Measurements from ENCODE around the gene NRIP1.

Gene NRIP1

GRCh38 chr21:14913638-14914037 lies 151.2 kb downstream of the NRIP1 start:
- no peak for DNase-seq

GRCh38 chr21:14911351-14911750 lies 153.4 kb downstream of the NRIP1 start:
- no peak for DNase-seq

Data from C1 segment of cervical spinal cord (tissue), 14 donors.